T-cell (primary cell): ENCODE measurements around the gene GPATCH1. TPM values are rescaled to one million over a fixed set of nuclear protein-coding genes. Genes with fewer than 3 reads are reported as not detected.

Experiments
- ATAC-seq, 4 experiments: fragments of 200-7000 bp in 3 of 4; fragments of 150-1000 bp in 1 of 4; cut with Tn5 transposase; replicated peaks in 1 of 4; 1 replicate in 3 of 4; 2 replicates in 1 of 4; pipeline ENCODE4 v1.10.0; 2021; ENCODE audit warnings: moderate library complexity in 3 of 4, mild to moderate bottlenecking in 2 of 4, moderate number of reproducible peaks in 1 of 4
- CTCF ChIA-PET, 2 donors: fragments of 300-600 bp; sonication (Branson Sonifier 250); formaldehyde crosslinking; loops; one replicate each; lab custom pipeline; 2022; ENCODE audit warnings: antibody characterized with exemption in 2 of 2; lab: Charles Lee
- POLR2A ChIA-PET, 2 donors: fragments of 300-600 bp; sonication (Branson Sonifier 250); formaldehyde crosslinking; loops; one replicate each; lab custom pipeline; 2022; ENCODE audit warnings: antibody characterized with exemption in 2 of 2; lab: Charles Lee
- DNase-seq, 35 experiments: peaks; one replicate each; pipeline versions ENCODE4 v3.0.0 to v3.0.0-alpha.2; 2013 to 2023
- H3K27ac ChIP-seq: one replicate; pipeline ENCODE4 v1.5.1; 2013; ENCODE audit warnings: low read length
- H3K27me3 ChIP-seq, 2 experiments: replicated peaks in 1 of 2; 1 replicate in 1 of 2; 2 replicates in 1 of 2; pipeline versions ENCODE4 v1.6.1 to v1.7.0; 2013; ENCODE audit warnings: low read length in 1 of 2, mixed read lengths in 1 of 2; ENCODE audit not compliant: control insufficient read depth in 2 of 2, insufficient read depth in 2 of 2; ENCODE audit errors: extremely low read depth in 1 of 2
- H3K36me3 ChIP-seq, 2 donors: 1 replicate in 1 of 2; 2 replicates in 1 of 2; pipeline versions ENCODE4 v1.6.1 to v1.7.0; 2013; ENCODE audit warnings: low read length in 1 of 2; ENCODE audit not compliant: control insufficient read depth in 2 of 2, insufficient read depth in 1 of 2; ENCODE audit errors: extremely low read depth in 1 of 2
- H3K4me1 ChIP-seq, 2 experiments: 1 replicate in 1 of 2; 2 replicates in 1 of 2; pipeline versions ENCODE4 v1.6.1 to v1.7.0; 2013; ENCODE audit warnings: low read length in 2 of 2, mixed read lengths in 1 of 2; ENCODE audit not compliant: insufficient read depth in 2 of 2, control insufficient read depth in 1 of 2; ENCODE audit errors: extremely low read depth in 1 of 2
- H3K4me3 ChIP-seq, 2 donors: 1 replicate in 1 of 2; 2 replicates in 1 of 2; pipeline versions ENCODE4 v1.5.1 to v1.7.0; 2013; ENCODE audit warnings: mild to moderate bottlenecking in 2 of 2, low read length in 1 of 2, moderate library complexity in 1 of 2; ENCODE audit not compliant: control insufficient read depth in 1 of 2; ENCODE audit errors: extremely low read depth in 1 of 2
- H3K9me3 ChIP-seq: 2 replicates; pipeline ENCODE4 v1.7.0; 2013
- H3K27ac Mint-ChIP-seq, 2 donors: one replicate each; pipeline ENCODE4 v1.8.0; 2020 to 2021; ENCODE audit warnings: mild to moderate bottlenecking in 2 of 2, mixed read lengths in 2 of 2
- H3K27me3 Mint-ChIP-seq, 2 donors: one replicate each; pipeline ENCODE4 v1.8.0; 2021 to 2022; ENCODE audit warnings: mixed read lengths in 2 of 2
- H3K36me3 Mint-ChIP-seq: one replicate; pipeline ENCODE4 v1.8.0; 2021; ENCODE audit warnings: mixed read lengths
- H3K4me1 Mint-ChIP-seq, 3 donors: one replicate each; pipeline ENCODE4 v1.8.0; 2020 to 2022; ENCODE audit warnings: mixed read lengths in 3 of 3, mild to moderate bottlenecking in 1 of 3
- H3K4me3 Mint-ChIP-seq, 3 donors: one replicate each; pipeline ENCODE4 v1.8.0; 2020 to 2022; ENCODE audit warnings: mild to moderate bottlenecking in 3 of 3, mixed read lengths in 3 of 3, moderate library complexity in 3 of 3
- H3K9me3 Mint-ChIP-seq, 3 donors: one replicate each; pipeline ENCODE4 v1.8.0; 2020 to 2022; ENCODE audit warnings: mixed read lengths in 3 of 3
- WGBS: methylation state at CpG from one replicate; pipeline ENCODE4 v1.1.5; 2013; ENCODE audit warnings: missing lambda C conversion rate; ENCODE audit not compliant: insufficient coverage; 5-methylcytosine and 5-hydroxymethylcytosine counted together
- total RNA-seq, 35 experiments: library from RNA in 6 of 35; stranded (reverse) in 6 of 35; fragments of 120-200 nt in 1 of 35; gene quantifications; one replicate each; pipeline versions ENCODE4 v1.2.1 to v1.2.4 and lab custom pipeline; 2013 to 2026

GPATCH1 gene
- total RNA-seq, 5 donors from 2014 or later (not counting 1 experiment from before 2014, with no cell fraction given): 11.8 to 17.6 (median 14.3) TPM

GRCh38 chr19:33175156-33175782 lies 94.3 kb downstream of the GPATCH1 start:
- DNase-seq (no peak), ATAC-seq (no peak)
- Mint-ChIP-seq H3K9me3 (no peaks in the 10 kb centered on the region), H3K4me1 (peaks cover 46 to 50% (median 49%) of the 10 kb centered on the region in 3 donors), H3K4me3 (peak overlapping the region; percentile 90 to 97 (median 97)), H3K27ac (peak overlapping the region in 1 of 2 donors; percentile 98), H3K36me3 (no peaks in the 10 kb centered on the region), H3K27me3 (peaks cover 0 to 2% of the 10 kb centered on the region in 2 donors)
- Histone ChIP-seq H3K4me3 (no peak overlapping the region), H3K9me3 (no peaks in the 10 kb centered on the region), H3K27me3 (no peaks in the 10 kb centered on the region), H3K36me3 (no peaks in the 10 kb centered on the region), H3K27ac (no peak overlapping the region), H3K4me1 (peaks cover 7 to 45% of the 10 kb centered on the region in 2 experiments)
- 96% methylated on average over 9 of the region's 10 CpGs for WGBS
- ChIA-PET POLR2A (interaction anchor here in 1 of 2 donors (0.5 to 0.6 kb wide), 2 partner anchors 482 to 595 kb away, joined by 5 to 11 read pairs; no protein-coding TSS in a partner anchor), CTCF (interaction anchor here (1.4 to 2.6 kb wide), 2 partner anchors 9 to 15 kb away, joined by 3 to 22 read pairs; no protein-coding TSS in a partner anchor)

- H3K9me3 Mint-ChIP-seq: no peaks in the 10 kb centered on the region
- Histone ChIP-seq H3K4me3 (peak overlapping the region; percentile 85 to 90), H3K27ac (peak overlapping the region; percentile 88), H3K9me3 (no peaks in the 10 kb centered on the region), H3K27me3 (no peaks in the 10 kb centered on the region), H3K4me1 (peaks cover 7 to 45% of the 10 kb centered on the region in 2 experiments), H3K36me3 (no peaks in the 10 kb centered on the region)
- H3K27ac Mint-ChIP-seq: peak overlapping the region; percentile 96 to 98
- H3K4me3 Mint-ChIP-seq: peak overlapping the region; percentile 90 to 97 (median 97)
- DNase-seq (peak in 12 of 35 experiments; percentile 3 to 47 (median 16)), ATAC-seq (peak in 2 of 4 experiments; percentile 0 to 1)
- peaks cover 46 to 50% (median 49%) of the 10 kb centered on the region in 3 donors for H3K4me1 Mint-ChIP-seq
- H3K36me3 Mint-ChIP-seq: no peaks in the 10 kb centered on the region
- H3K27me3 Mint-ChIP-seq: peaks cover 0 to 2% of the 10 kb centered on the region in 2 donors
- WGBS: 0% methylated on average over 21 of the region's 25 CpGs
- ChIA-PET CTCF (interaction anchor here (0.5 to 2.6 kb wide), 9 partner anchors 8 to 499 kb away, joined by 3 to 22 read pairs (median 5); partner anchors contain the start of gene CEP89 (in 1 of the 2)), POLR2A (interaction anchor here (0.5 to 2.5 kb wide), 7 partner anchors 12 to 848 kb away, joined by 3 to 11 read pairs (median 5); no protein-coding TSS in a partner anchor)
Observed at GRCh38 chr19:33175886-33176669, 95.1 kb downstream of the GPATCH1 start.

- Histone ChIP-seq H3K27ac (peak overlapping the region; percentile 88), H3K9me3 (no peaks in the 10 kb centered on the region), H3K4me3 (peak overlapping the region; percentile 85 to 90), H3K36me3 (no peaks in the 10 kb centered on the region), H3K27me3 (no peaks in the 10 kb centered on the region), H3K4me1 (peaks cover 7 to 45% of the 10 kb centered on the region in 2 experiments)
- CTCF ChIA-PET: interaction anchor here (0.6 to 2.6 kb wide), 9 partner anchors 7 to 499 kb away, joined by 3 to 22 read pairs (median 5); partner anchors contain the start of gene CEP89 (in 1 of the 2)
- H3K4me1 Mint-ChIP-seq: peaks cover 41 to 50% (median 48%) of the 10 kb centered on the region in 3 donors
- DNase-seq (peak; percentile 84 to 100 (median 92)), ATAC-seq (peak; percentile 75 to 78 (median 78))
- no peaks in the 10 kb centered on the region for H3K9me3 Mint-ChIP-seq
- H3K27me3 Mint-ChIP-seq: peaks cover 0 to 2% of the 10 kb centered on the region in 2 donors
- peak overlapping the region; percentile 90 to 97 (median 97) for H3K4me3 Mint-ChIP-seq
- POLR2A ChIA-PET: interaction anchor here (0.5 to 2.5 kb wide), 7 partner anchors 11 to 848 kb away, joined by 3 to 10 read pairs (median 3); no protein-coding TSS in a partner anchor
- 0% methylated on average over 65 of the region's 65 CpGs for WGBS
- H3K36me3 Mint-ChIP-seq: no peaks in the 10 kb centered on the region
- H3K27ac Mint-ChIP-seq: peak overlapping the region; percentile 96 to 98
Observed at GRCh38 chr19:33176670-33177416, 95.9 kb downstream of the GPATCH1 start.

GRCh38 chr19:33177417-33177979 lies 96.5 kb downstream of the GPATCH1 start:
- CTCF ChIA-PET: interaction anchor here in 1 of 2 donors (0.6 to 2.6 kb wide), 6 partner anchors 17 to 206 kb away, joined by 3 to 22 read pairs (median 6); partner anchors contain the start of gene CEP89
- Histone ChIP-seq H3K9me3 (no peaks in the 10 kb centered on the region), H3K27ac (peak overlapping the region; percentile 88), H3K4me3 (peak overlapping the region; percentile 85 to 90), H3K4me1 (peaks cover 7 to 44% of the 10 kb centered on the region in 2 experiments), H3K36me3 (no peaks in the 10 kb centered on the region), H3K27me3 (no peaks in the 10 kb centered on the region)
- H3K9me3 Mint-ChIP-seq: no peaks in the 10 kb centered on the region
- POLR2A ChIA-PET: interaction anchor here (0.6 to 2.5 kb wide), 4 partner anchors 10 to 57 kb away, joined by 3 to 10 read pairs (median 4); no protein-coding TSS in a partner anchor
- under 1% methylated on average over 38 of the region's 38 CpGs for WGBS
- DNase-seq: peak in 33 of 35 experiments; percentile 61 to 92 (median 78)
- no peaks in the 10 kb centered on the region for H3K36me3 Mint-ChIP-seq
- H3K4me1 Mint-ChIP-seq: peaks cover 35 to 44% (median 41%) of the 10 kb centered on the region in 3 donors
- peak overlapping the region; percentile 96 to 98 for H3K27ac Mint-ChIP-seq
- H3K4me3 Mint-ChIP-seq: peak overlapping the region; percentile 90 to 97 (median 97)
- H3K27me3 Mint-ChIP-seq: peaks cover 0 to 2% of the 10 kb centered on the region in 2 donors
- ATAC-seq: peak; percentile 74 to 77 (median 75)
